ENCODE results near the gene LIN9. TPM values are rescaled to one million over a fixed set of nuclear protein-coding genes. Genes with fewer than 3 reads are reported as not detected.

LIN9 gene
- total and polyA plus RNA-seq, 2 experiments from 2014 or later, result 11.8 to 16.9 TPM

DNA sequence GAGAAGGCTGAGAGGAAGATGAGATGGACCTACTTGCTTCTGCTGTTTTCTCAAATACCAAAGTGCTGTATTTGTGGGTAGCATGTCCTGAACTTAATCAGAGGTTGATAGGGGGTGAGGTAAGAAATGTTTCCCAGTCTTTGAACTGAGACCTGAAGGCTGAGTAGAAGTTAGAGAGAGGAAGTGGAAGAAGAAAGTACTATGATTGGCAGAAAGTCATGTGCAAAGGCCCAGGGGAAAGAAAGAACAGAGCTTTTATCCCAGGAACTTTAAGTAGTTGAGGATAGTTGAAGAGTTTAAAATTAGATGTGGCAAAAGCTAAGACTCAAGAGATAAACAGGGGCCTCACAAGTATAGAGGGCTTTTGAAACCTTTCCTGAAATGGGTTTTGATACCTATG lies 15.5 kb upstream of the LIN9 start:
- H3K27me3 ChIP-seq (ENCODE audit: insufficient read depth), result no peaks in the 10 kb centered on the region
- no peak overlapping the region for H3K4me3 ChIP-seq
- Mint-ChIP-seq H3K4me1 (no peaks in the 10 kb centered on the region), H3K4me3 (no peak overlapping the region), H3K36me3 (ENCODE audit: low read depth) (no peaks in the 10 kb centered on the region), H3K27ac (no peak overlapping the region), H3K9me3 (no peaks in the 10 kb centered on the region), H3K27me3 (ENCODE audit: insufficient read depth, low read depth, poor library complexity) (peaks cover 5% of the 10 kb centered on the region)
- ATAC-seq, result no peak
- no peaks in the 10 kb centered on the region for H3K4me1 ChIP-seq (ENCODE audit: insufficient read depth)
- H2AFZ ChIP-seq, result no peak overlapping the region
- no peaks in the 10 kb centered on the region for H3F3A ChIP-seq (replicated peaks; ENCODE audit: low read depth)
- no peaks in the 10 kb centered on the region for H3K79me2 ChIP-seq (replicated peaks; ENCODE audit: insufficient read depth)
- no peaks in the 10 kb centered on the region for H3K9me2 ChIP-seq (ENCODE audit: insufficient read depth)
- H3K4me2 ChIP-seq, result no peak overlapping the region
- no peaks in the 10 kb centered on the region for H4K20me1 ChIP-seq (replicated peaks; ENCODE audit: insufficient read depth)
- TF ChIP-seq, protein P1, sequence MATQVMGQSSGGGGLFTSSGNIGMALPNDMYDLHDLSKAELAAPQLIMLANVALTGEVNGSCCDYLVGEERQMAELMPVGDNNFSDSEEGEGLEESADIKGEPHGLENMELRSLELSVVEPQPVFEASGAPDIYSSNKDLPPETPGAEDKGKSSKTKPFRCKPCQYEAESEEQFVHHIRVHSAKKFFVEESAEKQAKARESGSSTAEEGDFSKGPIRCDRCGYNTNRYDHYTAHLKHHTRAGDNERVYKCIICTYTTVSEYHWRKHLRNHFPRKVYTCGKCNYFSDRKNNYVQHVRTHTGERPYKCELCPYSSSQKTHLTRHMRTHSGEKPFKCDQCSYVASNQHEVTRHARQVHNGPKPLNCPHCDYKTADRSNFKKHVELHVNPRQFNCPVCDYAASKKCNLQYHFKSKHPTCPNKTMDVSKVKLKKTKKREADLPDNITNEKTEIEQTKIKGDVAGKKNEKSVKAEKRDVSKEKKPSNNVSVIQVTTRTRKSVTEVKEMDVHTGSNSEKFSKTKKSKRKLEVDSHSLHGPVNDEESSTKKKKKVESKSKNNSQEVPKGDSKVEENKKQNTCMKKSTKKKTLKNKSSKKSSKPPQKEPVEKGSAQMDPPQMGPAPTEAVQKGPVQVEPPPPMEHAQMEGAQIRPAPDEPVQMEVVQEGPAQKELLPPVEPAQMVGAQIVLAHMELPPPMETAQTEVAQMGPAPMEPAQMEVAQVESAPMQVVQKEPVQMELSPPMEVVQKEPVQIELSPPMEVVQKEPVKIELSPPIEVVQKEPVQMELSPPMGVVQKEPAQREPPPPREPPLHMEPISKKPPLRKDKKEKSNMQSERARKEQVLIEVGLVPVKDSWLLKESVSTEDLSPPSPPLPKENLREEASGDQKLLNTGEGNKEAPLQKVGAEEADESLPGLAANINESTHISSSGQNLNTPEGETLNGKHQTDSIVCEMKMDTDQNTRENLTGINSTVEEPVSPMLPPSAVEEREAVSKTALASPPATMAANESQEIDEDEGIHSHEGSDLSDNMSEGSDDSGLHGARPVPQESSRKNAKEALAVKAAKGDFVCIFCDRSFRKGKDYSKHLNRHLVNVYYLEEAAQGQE (IDR thresholded peaks at IDR 0.05; ENCODE audit: unreplicated experiment), result no peak
- TF ChIP-seq JUNB (IDR thresholded peaks at IDR 0.05; ENCODE audit: unreplicated experiment), result no peak
- no peak for TF ChIP-seq ZNF114 (CRISPR knock-in tag; IDR thresholded peaks at IDR 0.05)
- no peak for TF ChIP-seq EZH2phosphoT487 (IDR thresholded peaks at IDR 0.05; ENCODE audit: unreplicated experiment)
- TF ChIP-seq EZH2 (IDR thresholded peaks at IDR 0.05; ENCODE audit: low read depth, unreplicated experiment), result no peak
- TF ChIP-seq, protein P2, sequence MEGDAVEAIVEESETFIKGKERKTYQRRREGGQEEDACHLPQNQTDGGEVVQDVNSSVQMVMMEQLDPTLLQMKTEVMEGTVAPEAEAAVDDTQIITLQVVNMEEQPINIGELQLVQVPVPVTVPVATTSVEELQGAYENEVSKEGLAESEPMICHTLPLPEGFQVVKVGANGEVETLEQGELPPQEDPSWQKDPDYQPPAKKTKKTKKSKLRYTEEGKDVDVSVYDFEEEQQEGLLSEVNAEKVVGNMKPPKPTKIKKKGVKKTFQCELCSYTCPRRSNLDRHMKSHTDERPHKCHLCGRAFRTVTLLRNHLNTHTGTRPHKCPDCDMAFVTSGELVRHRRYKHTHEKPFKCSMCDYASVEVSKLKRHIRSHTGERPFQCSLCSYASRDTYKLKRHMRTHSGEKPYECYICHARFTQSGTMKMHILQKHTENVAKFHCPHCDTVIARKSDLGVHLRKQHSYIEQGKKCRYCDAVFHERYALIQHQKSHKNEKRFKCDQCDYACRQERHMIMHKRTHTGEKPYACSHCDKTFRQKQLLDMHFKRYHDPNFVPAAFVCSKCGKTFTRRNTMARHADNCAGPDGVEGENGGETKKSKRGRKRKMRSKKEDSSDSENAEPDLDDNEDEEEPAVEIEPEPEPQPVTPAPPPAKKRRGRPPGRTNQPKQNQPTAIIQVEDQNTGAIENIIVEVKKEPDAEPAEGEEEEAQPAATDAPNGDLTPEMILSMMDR (conservative IDR thresholded peaks at IDR 0.05; ENCODE audit: low read depth in 2 of 2), result no peak
- no peak for TF ChIP-seq POLR2AphosphoS5 (IDR thresholded peaks at IDR 0.05; ENCODE audit: low read depth)
- no peak for TF ChIP-seq STAT1 (IDR thresholded peaks at IDR 0.05; ENCODE audit: unreplicated experiment)
- TF ChIP-seq, protein P3, sequence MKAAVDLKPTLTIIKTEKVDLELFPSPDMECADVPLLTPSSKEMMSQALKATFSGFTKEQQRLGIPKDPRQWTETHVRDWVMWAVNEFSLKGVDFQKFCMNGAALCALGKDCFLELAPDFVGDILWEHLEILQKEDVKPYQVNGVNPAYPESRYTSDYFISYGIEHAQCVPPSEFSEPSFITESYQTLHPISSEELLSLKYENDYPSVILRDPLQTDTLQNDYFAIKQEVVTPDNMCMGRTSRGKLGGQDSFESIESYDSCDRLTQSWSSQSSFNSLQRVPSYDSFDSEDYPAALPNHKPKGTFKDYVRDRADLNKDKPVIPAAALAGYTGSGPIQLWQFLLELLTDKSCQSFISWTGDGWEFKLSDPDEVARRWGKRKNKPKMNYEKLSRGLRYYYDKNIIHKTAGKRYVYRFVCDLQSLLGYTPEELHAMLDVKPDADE (IDR thresholded peaks at IDR 0.05), result no peak
- TF ChIP-seq CREB1 (CRISPR knock-in tag; IDR thresholded peaks at IDR 0.05; ENCODE audit: low read depth), result no peak
- TF ChIP-seq, protein P4, sequence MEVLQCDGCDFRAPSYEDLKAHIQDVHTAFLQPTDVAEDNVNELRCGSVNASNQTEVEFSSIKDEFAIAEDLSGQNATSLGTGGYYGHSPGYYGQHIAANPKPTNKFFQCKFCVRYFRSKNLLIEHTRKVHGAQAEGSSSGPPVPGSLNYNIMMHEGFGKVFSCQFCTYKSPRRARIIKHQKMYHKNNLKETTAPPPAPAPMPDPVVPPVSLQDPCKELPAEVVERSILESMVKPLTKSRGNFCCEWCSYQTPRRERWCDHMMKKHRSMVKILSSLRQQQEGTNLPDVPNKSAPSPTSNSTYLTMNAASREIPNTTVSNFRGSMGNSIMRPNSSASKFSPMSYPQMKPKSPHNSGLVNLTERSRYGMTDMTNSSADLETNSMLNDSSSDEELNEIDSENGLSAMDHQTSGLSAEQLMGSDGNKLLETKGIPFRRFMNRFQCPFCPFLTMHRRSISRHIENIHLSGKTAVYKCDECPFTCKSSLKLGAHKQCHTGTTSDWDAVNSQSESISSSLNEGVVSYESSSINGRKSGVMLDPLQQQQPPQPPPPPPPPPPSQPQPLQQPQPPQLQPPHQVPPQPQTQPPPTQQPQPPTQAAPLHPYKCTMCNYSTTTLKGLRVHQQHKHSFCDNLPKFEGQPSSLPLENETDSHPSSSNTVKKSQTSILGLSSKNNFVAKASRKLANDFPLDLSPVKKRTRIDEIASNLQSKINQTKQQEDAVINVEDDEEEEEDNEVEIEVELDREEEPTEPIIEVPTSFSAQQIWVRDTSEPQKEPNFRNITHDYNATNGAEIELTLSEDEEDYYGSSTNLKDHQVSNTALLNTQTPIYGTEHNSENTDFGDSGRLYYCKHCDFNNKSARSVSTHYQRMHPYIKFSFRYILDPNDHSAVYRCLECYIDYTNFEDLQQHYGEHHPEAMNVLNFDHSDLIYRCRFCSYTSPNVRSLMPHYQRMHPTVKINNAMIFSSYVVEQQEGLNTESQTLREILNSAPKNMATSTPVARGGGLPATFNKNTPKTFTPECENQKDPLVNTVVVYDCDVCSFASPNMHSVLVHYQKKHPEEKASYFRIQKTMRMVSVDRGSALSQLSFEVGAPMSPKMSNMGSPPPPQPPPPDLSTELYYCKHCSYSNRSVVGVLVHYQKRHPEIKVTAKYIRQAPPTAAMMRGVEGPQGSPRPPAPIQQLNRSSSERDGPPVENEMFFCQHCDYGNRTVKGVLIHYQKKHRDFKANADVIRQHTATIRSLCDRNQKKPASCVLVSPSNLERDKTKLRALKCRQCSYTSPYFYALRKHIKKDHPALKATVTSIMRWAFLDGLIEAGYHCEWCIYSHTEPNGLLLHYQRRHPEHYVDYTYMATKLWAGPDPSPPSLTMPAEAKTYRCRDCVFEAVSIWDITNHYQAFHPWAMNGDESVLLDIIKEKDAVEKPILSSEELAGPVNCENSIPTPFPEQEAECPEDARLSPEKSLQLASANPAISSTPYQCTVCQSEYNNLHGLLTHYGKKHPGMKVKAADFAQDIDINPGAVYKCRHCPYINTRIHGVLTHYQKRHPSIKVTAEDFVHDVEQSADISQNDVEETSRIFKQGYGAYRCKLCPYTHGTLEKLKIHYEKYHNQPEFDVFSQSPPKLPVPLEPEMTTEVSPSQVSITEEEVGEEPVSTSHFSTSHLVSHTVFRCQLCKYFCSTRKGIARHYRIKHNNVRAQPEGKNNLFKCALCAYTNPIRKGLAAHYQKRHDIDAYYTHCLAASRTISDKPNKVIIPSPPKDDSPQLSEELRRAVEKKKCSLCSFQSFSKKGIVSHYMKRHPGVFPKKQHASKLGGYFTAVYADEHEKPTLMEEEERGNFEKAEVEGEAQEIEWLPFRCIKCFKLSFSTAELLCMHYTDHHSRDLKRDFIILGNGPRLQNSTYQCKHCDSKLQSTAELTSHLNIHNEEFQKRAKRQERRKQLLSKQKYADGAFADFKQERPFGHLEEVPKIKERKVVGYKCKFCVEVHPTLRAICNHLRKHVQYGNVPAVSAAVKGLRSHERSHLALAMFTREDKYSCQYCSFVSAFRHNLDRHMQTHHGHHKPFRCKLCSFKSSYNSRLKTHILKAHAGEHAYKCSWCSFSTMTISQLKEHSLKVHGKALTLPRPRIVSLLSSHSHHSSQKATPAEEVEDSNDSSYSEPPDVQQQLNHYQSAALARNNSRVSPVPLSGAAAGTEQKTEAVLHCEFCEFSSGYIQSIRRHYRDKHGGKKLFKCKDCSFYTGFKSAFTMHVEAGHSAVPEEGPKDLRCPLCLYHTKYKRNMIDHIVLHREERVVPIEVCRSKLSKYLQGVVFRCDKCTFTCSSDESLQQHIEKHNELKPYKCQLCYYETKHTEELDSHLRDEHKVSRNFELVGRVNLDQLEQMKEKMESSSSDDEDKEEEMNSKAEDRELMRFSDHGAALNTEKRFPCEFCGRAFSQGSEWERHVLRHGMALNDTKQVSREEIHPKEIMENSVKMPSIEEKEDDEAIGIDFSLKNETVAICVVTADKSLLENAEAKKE (CRISPR knock-in tag; IDR thresholded peaks at IDR 0.05), result no peak
- no peak for TF ChIP-seq NANOG (IDR thresholded peaks at IDR 0.05; ENCODE audit: borderline replicate concordance)
- TF ChIP-seq ZNF331 (CRISPR knock-in tag; IDR thresholded peaks at IDR 0.05; ENCODE audit: low read depth), result no peak
- no peak for DNase-seq (ENCODE audit: low spot score)
- H3K36me3 ChIP-seq (ENCODE audit: insufficient read depth), result no peaks in the 10 kb centered on the region
- H3K27ac ChIP-seq (ENCODE audit: low read depth), result no peak overlapping the region

Measured in GM23338 (cell line).